ENCODE measurements around the gene KCND2.

DNA sequence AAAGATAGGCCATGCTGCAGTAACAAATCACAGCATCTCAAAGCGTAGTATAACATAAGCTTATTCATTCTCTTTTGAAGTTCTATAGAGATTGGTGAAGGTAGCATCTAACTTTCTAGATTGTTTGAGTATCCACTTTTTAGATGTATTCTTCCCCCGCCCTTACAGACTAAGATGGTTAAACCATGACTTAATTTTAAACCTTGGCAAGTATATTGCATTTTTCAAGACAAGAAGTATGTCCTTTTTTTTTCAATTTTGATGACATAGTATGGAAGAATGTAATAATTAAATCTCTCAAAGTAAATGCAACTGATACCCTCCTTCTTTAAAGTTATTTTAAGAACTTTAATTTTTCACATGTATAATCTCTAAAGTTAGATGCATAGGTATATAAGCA is 190.0 kb downstream of the KCND2 start:
- TF ChIP-seq EP300 (IDR thresholded peaks at IDR 0.05) = no peak
- TF ChIP-seq, protein P1, sequence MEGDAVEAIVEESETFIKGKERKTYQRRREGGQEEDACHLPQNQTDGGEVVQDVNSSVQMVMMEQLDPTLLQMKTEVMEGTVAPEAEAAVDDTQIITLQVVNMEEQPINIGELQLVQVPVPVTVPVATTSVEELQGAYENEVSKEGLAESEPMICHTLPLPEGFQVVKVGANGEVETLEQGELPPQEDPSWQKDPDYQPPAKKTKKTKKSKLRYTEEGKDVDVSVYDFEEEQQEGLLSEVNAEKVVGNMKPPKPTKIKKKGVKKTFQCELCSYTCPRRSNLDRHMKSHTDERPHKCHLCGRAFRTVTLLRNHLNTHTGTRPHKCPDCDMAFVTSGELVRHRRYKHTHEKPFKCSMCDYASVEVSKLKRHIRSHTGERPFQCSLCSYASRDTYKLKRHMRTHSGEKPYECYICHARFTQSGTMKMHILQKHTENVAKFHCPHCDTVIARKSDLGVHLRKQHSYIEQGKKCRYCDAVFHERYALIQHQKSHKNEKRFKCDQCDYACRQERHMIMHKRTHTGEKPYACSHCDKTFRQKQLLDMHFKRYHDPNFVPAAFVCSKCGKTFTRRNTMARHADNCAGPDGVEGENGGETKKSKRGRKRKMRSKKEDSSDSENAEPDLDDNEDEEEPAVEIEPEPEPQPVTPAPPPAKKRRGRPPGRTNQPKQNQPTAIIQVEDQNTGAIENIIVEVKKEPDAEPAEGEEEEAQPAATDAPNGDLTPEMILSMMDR (IDR thresholded peaks at IDR 0.05) = no peak
- no peak for TF ChIP-seq POLR2A (IDR thresholded peaks at IDR 0.05)
